Brain pericyte (primary cell): ENCODE data around the gene TEX14.
A peak's percentile ranks its signal among the peaks of the same experiment; 100 is the strongest.
"Not testable (repeated sequence)": the region's sequence is repeated elsewhere in the genome, so short reads cannot be mapped to it uniquely, and the experiment has no call there.

Experiments
- DNase-seq: peaks from one replicate; pipeline ENCODE4 v3.0.0-alpha.2; 2012; ENCODE audit warnings: low read depth, low spot score

Gene TEX14

GRCh38 chr17:58688521-58688920 lies 3.3 kb downstream of the TEX14 start:
- no peak for DNase-seq

- DNase-seq, result no peak
Measured at GRCh38 chr17:58686980-58687379, 4.9 kb downstream of the TEX14 start.

GRCh38 chr17:58684462-58684861 lies 7.4 kb downstream of the TEX14 start:
- DNase-seq, result not testable (repeated sequence)

GRCh38 chr17:58684003-58684402 lies 7.8 kb downstream of the TEX14 start:
- DNase-seq, result no peak

- DNase-seq, result no peak
Measured at GRCh38 chr17:58680038-58680369, 11.8 kb downstream of the TEX14 start.

GRCh38 chr17:58679263-58680037 lies 12.4 kb downstream of the TEX14 start:
- DNase-seq, result peak; percentile 57

- DNase-seq, result not testable (repeated sequence)
Measured at GRCh38 chr17:58678287-58678686, 13.6 kb downstream of the TEX14 start.

GRCh38 chr17:58677194-58677880 lies 14.5 kb downstream of the TEX14 start:
- DNase-seq, result no peak

GRCh38 chr17:58671969-58672368 lies 19.9 kb downstream of the TEX14 start:
- no peak for DNase-seq

- DNase-seq, result no peak
Measured at GRCh38 chr17:58669853-58670252, 22.0 kb downstream of the TEX14 start.

GRCh38 chr17:58668598-58668935 lies 23.3 kb downstream of the TEX14 start:
- DNase-seq, result no peak

GRCh38 chr17:58667934-58668597 lies 23.8 kb downstream of the TEX14 start:
- DNase-seq, result no peak

GRCh38 chr17:58666858-58667267 lies 25.0 kb downstream of the TEX14 start:
- DNase-seq, result no peak

GRCh38 chr17:58665946-58666857 lies 25.6 kb downstream of the TEX14 start:
- no peak for DNase-seq

- DNase-seq, result no peak
Measured at GRCh38 chr17:58664302-58664701, 27.5 kb downstream of the TEX14 start.

GRCh38 chr17:58661499-58661898 lies 30.3 kb downstream of the TEX14 start:
- no peak for DNase-seq

- no peak for DNase-seq
Measured at GRCh38 chr17:58660621-58661020, 31.2 kb downstream of the TEX14 start.

- not testable (repeated sequence) for DNase-seq
Measured at GRCh38 chr17:58659714-58660084, 32.1 kb downstream of the TEX14 start.

GRCh38 chr17:58658804-58659713 lies 32.8 kb downstream of the TEX14 start:
- peak; percentile 94 for DNase-seq

GRCh38 chr17:58657962-58658803 lies 33.7 kb downstream of the TEX14 start:
- not testable (repeated sequence) for DNase-seq
